ENCODE results near the gene CRYBG2. TPM values are rescaled to one million over a fixed set of nuclear protein-coding genes. Genes with fewer than 3 reads are reported as not detected.
A peak's percentile ranks its signal among the peaks of the same experiment; 100 is the strongest.

CRYBG2 gene
- total and polyA plus RNA-seq, 2 of the 13 experiments (the other 11 are each of a cell fraction or from before 2014, with no cell fraction given) = 1.3 to 2.9 TPM

- TF ChIP-seq DZIP1 (CRISPR knock-in tag; IDR thresholded peaks at IDR 0.05) (no peak), RCOR2 (CRISPR knock-in tag; IDR thresholded peaks at IDR 0.05) (peak; percentile 96), ZNF496 (CRISPR knock-in tag; IDR thresholded peaks at IDR 0.05; ENCODE audit: insufficient replicate concordance) (no peak), NFIC (IDR thresholded peaks at IDR 0.05; ENCODE audit: low read length) (no peak), ZNF546 (CRISPR knock-in tag; conservative IDR thresholded peaks at IDR 0.05) (no peak), DBP (CRISPR knock-in tag; IDR thresholded peaks at IDR 0.05; ENCODE audit: not compliant biosample characterization) (no peak), ZBTB43 (CRISPR knock-in tag; conservative IDR thresholded peaks at IDR 0.05) (no peak), ZBTB7B (CRISPR knock-in tag; IDR thresholded peaks at IDR 0.05) (peak; percentile 69; the same call in 1 of the 2 replicates), PITX1 (CRISPR knock-in tag; IDR thresholded peaks at IDR 0.05) (peak; percentile 97), TAF15 (IDR thresholded peaks at IDR 0.05; ENCODE audit: low read depth, low read length, poor library complexity, severe bottlenecking) (no peak), ESRRA (CRISPR knock-in tag; IDR thresholded peaks at IDR 0.05; ENCODE audit: low read depth) (peak; percentile 84; the same call in 1 of the 2 replicates), RAD21 (CRISPR knock-in tag; IDR thresholded peaks at IDR 0.05) (no peak), ELF4 (CRISPR knock-in tag; IDR thresholded peaks at IDR 0.05; ENCODE audit: borderline replicate concordance) (no peak), ZNF710 (CRISPR knock-in tag; IDR thresholded peaks at IDR 0.05; ENCODE audit: borderline replicate concordance) (peak; percentile 63; the same call in 1 of the 2 replicates), ZBTB38 (CRISPR knock-in tag; IDR thresholded peaks at IDR 0.05) (0 out of 2 replicates have a peak, but pooled peaks have one; percentile 25), ZNF263 (CRISPR knock-in tag; IDR thresholded peaks at IDR 0.05) (peak; percentile 70; the same call in 1 of the 2 replicates), GLMP (CRISPR knock-in tag; IDR thresholded peaks at IDR 0.05; ENCODE audit: borderline replicate concordance) (no peak), YEATS4 (CRISPR knock-in tag; IDR thresholded peaks at IDR 0.05; ENCODE audit: borderline replicate concordance) (no peak), MXI1 (IDR thresholded peaks at IDR 0.05; ENCODE audit: borderline replicate concordance, low read depth, low read length) (no peak; the same call in 2 of the 3 replicates), ZNF740 (CRISPR knock-in tag; IDR thresholded peaks at IDR 0.05) (no peak), ZSCAN22 (CRISPR knock-in tag; IDR thresholded peaks at IDR 0.05) (no peak)
These were observed 33.5 kb upstream of the CRYBG2 start (continued) for GRCh38 chr1:26387447-26387846.
